ENCODE measurements around the gene CDK5RAP3. TPM values are rescaled to one million over a fixed set of nuclear protein-coding genes. Genes with fewer than 3 reads are reported as not detected.

The CDK5RAP3 gene
- total and polyA plus RNA-seq, 2 of the 13 experiments (the other 11 are each of a cell fraction or from before 2014, with no cell fraction given), result 128 to 154 TPM

- TF ChIP-seq HNRNPL (IDR thresholded peaks at IDR 0.05; ENCODE audit: low read depth, low read length) (no peak), ZNF709 (CRISPR knock-in tag; IDR thresholded peaks at IDR 0.05) (no peak), ZNF484 (CRISPR knock-in tag; IDR thresholded peaks at IDR 0.05; ENCODE audit: borderline replicate concordance, low read depth) (no peak), ZNF816 (CRISPR knock-in tag; IDR thresholded peaks at IDR 0.05; ENCODE audit: borderline replicate concordance) (no peak), ZNF749 (CRISPR knock-in tag; IDR thresholded peaks at IDR 0.05; ENCODE audit: borderline replicate concordance) (no peak), NFRKB (IDR thresholded peaks at IDR 0.05) (no peak), DRAP1 (CRISPR knock-in tag; IDR thresholded peaks at IDR 0.05) (no peak), THYN1 (CRISPR knock-in tag; IDR thresholded peaks at IDR 0.05; ENCODE audit: borderline replicate concordance, low read depth) (no peak)
Observed at GRCh38 chr17:47937941-47938340, 33.0 kb upstream of the CDK5RAP3 start (continued).

GRCh38 chr17:47941246-47942095, 29.4 kb upstream of the CDK5RAP3 start, which contains the start of gene PNPO:
TSS of gene PNPO (plus strand) at chr17:47941571. CDS start at chr17:47941676, 105 bp downstream.
- DNase-seq (ENCODE audit: low spot score) (peak; percentile 100), ATAC-seq (peak; percentile 96), FAIRE-seq (peak; percentile 97)
- Histone ChIP-seq H3K36me3 (replicated peaks in 1 of 2; ENCODE audit: control insufficient read depth in 1 of 2, insufficient read depth in 2 of 2, low read length in 2 of 2) (peaks cover 4 to 31% of the 10 kb centered on the region in 2 experiments), H3K4me2 (ENCODE audit: low read depth, low read length) (peak within 1 kb of the TSS; percentile 97), H3K27ac (ENCODE audit: extremely low read length, insufficient read depth, low read length) (peak within 1 kb of the TSS; percentile 95), H3K79me2 (ENCODE audit: insufficient read depth, low read length) (peaks cover 20% of the 10 kb centered on the region), H3K4me3 (replicated peaks in 1 of 3; ENCODE audit: insufficient read depth in 1 of 3, low read depth in 2 of 3, low read length in 3 of 3) (peak within 1 kb of the TSS; percentile 75 to 87 (median 76)), H2AFZ (ENCODE audit: low read length) (no peak within 1 kb of the TSS), H3K4me1 (ENCODE audit: insufficient read depth, low read length) (peaks cover 76% of the 10 kb centered on the region), H3K27me3 (ENCODE audit: control insufficient read depth in 1 of 2, insufficient read depth in 2 of 2, low read length in 2 of 2) (no peaks in the 10 kb centered on the region), H3K9me3 (ENCODE audit: low read length) (no peaks in the 10 kb centered on the region), H3K9ac (ENCODE audit: insufficient read depth, low read depth, low read length) (peak within 1 kb of the TSS; percentile 90), H4K20me1 (ENCODE audit: insufficient read depth, low read length) (no peaks in the 10 kb centered on the region)
- POLR2A ChIA-PET, result interaction anchor here (0.7 to 3.0 kb wide), 36 partner anchors 9 to 951 kb away, joined by 3 to 67 read pairs (median 5); partner anchors contain the start of genes ATP5MC1, CDK5RAP3, KPNB1 and LRRC46
- in situ Hi-C loops (cut with HindIII; ENCODE audit: extremely low pct_ligation_motif_present, low pct_unique_long_range_greater_than_20kb), result no loop called here
- CTCF ChIA-PET (ENCODE audit: low intra/inter-chr PET ratio, low total read pairs), result interaction anchor here (1.2 kb wide), 1 partner anchor 29 kb away, joined by 5 read pairs; no protein-coding TSS in a partner anchor
- intact Hi-C loops (cut with micrococcal nuclease; ENCODE audit: unreplicated experiment), result no loop called here
- no TSS peak for BruUV-seq (replicated peaks)
- WGBS (ENCODE audit: low lambda C conversion rate), result 2% methylated on average over 50 of the region's 50 CpGs
- TF ChIP-seq POGZ (CRISPR knock-in tag; IDR thresholded peaks at IDR 0.05) (peak; percentile 96), TCF12 (IDR thresholded peaks at IDR 0.05) (no peak), TCF12 (CRISPR knock-in tag; IDR thresholded peaks at IDR 0.05) (peak; percentile 83; the same call in 1 of the 2 replicates), USF2 (IDR thresholded peaks at IDR 0.05; ENCODE audit: low read depth, low read length) (peak; percentile 85), USF2 (CRISPR knock-in tag; IDR thresholded peaks at IDR 0.05; ENCODE audit: borderline replicate concordance) (peak; percentile 97; the same call in 1 of the 2 replicates), ZFP82 (CRISPR knock-in tag; IDR thresholded peaks at IDR 0.05; ENCODE audit: borderline replicate concordance) (peak; percentile 99), HMG20B (CRISPR knock-in tag; conservative IDR thresholded peaks at IDR 0.05) (no peak; the same call in 1 of the 2 replicates), ZNF746 (CRISPR knock-in tag; IDR thresholded peaks at IDR 0.05) (peak; percentile 63; the same call in 1 of the 2 replicates), ZNF883 (CRISPR knock-in tag; IDR thresholded peaks at IDR 0.05; ENCODE audit: not compliant biosample characterization) (peak; percentile 59), ZEB1 (IDR thresholded peaks at IDR 0.05; ENCODE audit: insufficient replicate concordance, low read depth) (no peak), SIN3A (IDR thresholded peaks at IDR 0.05; ENCODE audit: borderline replicate concordance, low read depth, low read length) (peak; percentile 91), ZSCAN21 (CRISPR knock-in tag; IDR thresholded peaks at IDR 0.05; ENCODE audit: borderline replicate concordance) (peak; percentile 95), ZNF816 (CRISPR knock-in tag; IDR thresholded peaks at IDR 0.05; ENCODE audit: borderline replicate concordance) (peak; percentile 96; the same call in 1 of the 2 replicates)
